ENCODE results near the gene STX1B.

DNA sequence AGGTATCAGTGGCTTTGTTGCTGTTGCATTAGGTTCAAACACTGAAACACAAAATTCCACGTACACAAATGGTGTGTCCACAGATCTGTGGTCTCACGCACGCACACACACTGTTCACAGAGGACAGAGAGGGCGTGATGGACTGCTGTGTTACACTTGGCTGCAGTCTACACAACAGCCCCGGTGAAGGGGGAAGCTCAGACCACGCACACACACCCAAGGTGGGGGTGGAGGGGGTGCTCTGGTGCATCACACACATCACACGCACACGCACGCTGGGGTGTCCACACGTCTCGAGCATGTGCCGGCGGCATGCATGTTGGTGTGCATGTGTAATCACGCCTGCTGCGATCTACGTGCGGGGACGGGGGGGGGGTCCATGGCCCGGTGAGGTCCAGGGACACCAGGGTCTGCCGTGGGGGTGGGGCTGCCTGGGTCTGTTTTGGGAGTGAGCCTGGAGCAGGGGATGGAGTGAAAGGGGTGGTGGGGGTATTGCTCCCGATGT, 18.1 kb downstream of the STX1B start:
- no peak for TF ChIP-seq POLR2A (IDR thresholded peaks at IDR 0.05)
- TF ChIP-seq, protein P1, sequence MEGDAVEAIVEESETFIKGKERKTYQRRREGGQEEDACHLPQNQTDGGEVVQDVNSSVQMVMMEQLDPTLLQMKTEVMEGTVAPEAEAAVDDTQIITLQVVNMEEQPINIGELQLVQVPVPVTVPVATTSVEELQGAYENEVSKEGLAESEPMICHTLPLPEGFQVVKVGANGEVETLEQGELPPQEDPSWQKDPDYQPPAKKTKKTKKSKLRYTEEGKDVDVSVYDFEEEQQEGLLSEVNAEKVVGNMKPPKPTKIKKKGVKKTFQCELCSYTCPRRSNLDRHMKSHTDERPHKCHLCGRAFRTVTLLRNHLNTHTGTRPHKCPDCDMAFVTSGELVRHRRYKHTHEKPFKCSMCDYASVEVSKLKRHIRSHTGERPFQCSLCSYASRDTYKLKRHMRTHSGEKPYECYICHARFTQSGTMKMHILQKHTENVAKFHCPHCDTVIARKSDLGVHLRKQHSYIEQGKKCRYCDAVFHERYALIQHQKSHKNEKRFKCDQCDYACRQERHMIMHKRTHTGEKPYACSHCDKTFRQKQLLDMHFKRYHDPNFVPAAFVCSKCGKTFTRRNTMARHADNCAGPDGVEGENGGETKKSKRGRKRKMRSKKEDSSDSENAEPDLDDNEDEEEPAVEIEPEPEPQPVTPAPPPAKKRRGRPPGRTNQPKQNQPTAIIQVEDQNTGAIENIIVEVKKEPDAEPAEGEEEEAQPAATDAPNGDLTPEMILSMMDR (IDR thresholded peaks at IDR 0.05) = no peak

All from tibial nerve (tissue), 3 donors.